NCI-H345 (cell line): ENCODE measurements around the gene GALNT10.

Experiments
- DNase-seq: peaks from one replicate; lab custom pipeline; 2025; lab: John Stamatoyannopoulos, UW

Gene GALNT10

GRCh38 chr5:154405078-154405792 is 214.7 kb downstream of the GALNT10 start:
- peak; percentile 69 for DNase-seq

- DNase-seq, result no peak
Measured at GRCh38 chr5:154406231-154406630, 215.7 kb downstream of the GALNT10 start.

GRCh38 chr5:154406826-154407225 is 216.3 kb downstream of the GALNT10 start:
- DNase-seq, result no peak

GRCh38 chr5:154408811-154409210 is 218.3 kb downstream of the GALNT10 start:
- no peak for DNase-seq

GRCh38 chr5:154409230-154409840 is 218.8 kb downstream of the GALNT10 start:
- DNase-seq, result no peak

GRCh38 chr5:154410008-154410407 is 219.5 kb downstream of the GALNT10 start:
- DNase-seq, result no peak

- no peak for DNase-seq
Measured at GRCh38 chr5:154410786-154411185, 220.3 kb downstream of the GALNT10 start.

- no peak for DNase-seq
Measured at GRCh38 chr5:154411338-154411737, 220.8 kb downstream of the GALNT10 start.

- DNase-seq, result no peak
Measured at GRCh38 chr5:154412316-154412715, 221.8 kb downstream of the GALNT10 start.

- no peak for DNase-seq
Measured at GRCh38 chr5:154412925-154413324, 222.4 kb downstream of the GALNT10 start.

GRCh38 chr5:154415114-154415513 is 224.6 kb downstream of the GALNT10 start:
- no peak for DNase-seq

GRCh38 chr5:154418344-154418820 is 227.8 kb downstream of the GALNT10 start:
- DNase-seq, result no peak

GRCh38 chr5:154419236-154419635 is 228.7 kb downstream of the GALNT10 start:
- no peak for DNase-seq

GRCh38 chr5:154421868-154422267 is 231.3 kb downstream of the GALNT10 start:
- no peak for DNase-seq

- DNase-seq, result no peak
Measured at GRCh38 chr5:154422298-154422697, 231.8 kb downstream of the GALNT10 start.

- DNase-seq, result no peak
Measured at GRCh38 chr5:154428208-154428607, 237.7 kb downstream of the GALNT10 start.

GRCh38 chr5:154429341-154429740 is 238.8 kb downstream of the GALNT10 start:
- DNase-seq, result no peak

- peak; percentile 28 for DNase-seq
Measured at GRCh38 chr5:154430466-154430865, 239.9 kb downstream of the GALNT10 start.

GRCh38 chr5:154430961-154431630 is 240.6 kb downstream of the GALNT10 start:
- no peak for DNase-seq

GRCh38 chr5:154435226-154435625 is 244.7 kb downstream of the GALNT10 start:
- no peak for DNase-seq

- no peak for DNase-seq
Measured at GRCh38 chr5:154437281-154437965, 246.9 kb downstream of the GALNT10 start.

- no peak for DNase-seq
Measured at GRCh38 chr5:154440540-154440939, 250.0 kb downstream of the GALNT10 start.
